GM12878 (cell line): ENCODE data around the gene PHF8. TPM values are rescaled to one million over a fixed set of nuclear protein-coding genes. Genes with fewer than 3 reads are reported as not detected.

Experiments
- ATAC-seq: fragments of 200-7000 bp; cut with Tn5 transposase; 3 replicates; pipeline ENCODE4 v1.9.1; 2020; ENCODE audit warnings: mild to moderate bottlenecking, moderate library complexity
- BruUV-seq: library from RNA; stranded (reverse); fragments of 400-500 nt; replicated peaks from 2 replicates; lab custom pipeline; 2021; lab: Mats Ljungman, UMichigan
- CTCF ChIA-PET: fragments of 300-600 bp; sonication (Branson Sonifier 250); formaldehyde crosslinking; extraction: SDS; loops from one replicate; lab custom pipeline; 2021; ENCODE audit warnings: inconsistent platforms; lab: Yijun Ruan, JAX
- POLR2A ChIA-PET: fragments of 350-600 bp; formaldehyde crosslinking; extraction: SDS; loops from one replicate; lab custom pipeline; 2021; ENCODE audit warnings: inconsistent platforms; lab: Charles Lee
- RAD21 ChIA-PET: fragments of 300-600 bp; sonication (Branson Sonifier 250); formaldehyde crosslinking; loops from one replicate; lab custom pipeline; 2023; ENCODE audit warnings: antibody characterized with exemption; ENCODE audit not compliant: unreplicated experiment; lab: Charles Lee
- SMC1A ChIA-PET: fragments of 300-600 bp; sonication (Branson Sonifier 250); formaldehyde crosslinking; loops from one replicate; lab custom pipeline; 2023; ENCODE audit not compliant: unreplicated experiment, uncharacterized antibody; lab: Charles Lee
- DNase-seq: peaks from one replicate; pipeline ENCODE4 v3.0.0-alpha.2; 2011; ENCODE audit warnings: low read depth, low spot score
- FAIRE-seq: peaks from 3 replicates; lab custom pipeline; 2011; peaks lifted over from hg19 to GRCh38; lab: Jason Lieb, UNC
- H2AFZ ChIP-seq: 2 replicates; pipeline ENCODE4 v1.6.0; 2011; ENCODE audit warnings: low read depth, low read length, control low read depth; ENCODE audit not compliant: control insufficient read depth
- H3K27ac ChIP-seq: 2 replicates; pipeline ENCODE4 v1.5.1; 2011; ENCODE audit warnings: control low read depth; ENCODE audit not compliant: control insufficient read depth, insufficient read depth
- H3K27me3 ChIP-seq, 2 experiments: replicated peaks in 1 of 2; 2 replicates each; pipeline versions ENCODE4 v1.6.0 to v1.6.1; 2011; ENCODE audit warnings: low read length in 1 of 2; ENCODE audit not compliant: control insufficient read depth in 2 of 2, insufficient read depth in 2 of 2
- H3K36me3 ChIP-seq, 2 experiments: 2 replicates each; pipeline ENCODE4 v1.5.1; 2011; ENCODE audit warnings: low read length in 1 of 2; ENCODE audit not compliant: control insufficient read depth in 2 of 2, insufficient read depth in 2 of 2
- H3K4me1 ChIP-seq: 2 replicates; pipeline ENCODE4 v1.6.1; 2011; ENCODE audit warnings: mild to moderate bottlenecking, low read length, moderate library complexity, mixed read lengths; ENCODE audit not compliant: control insufficient read depth, insufficient read depth
- H3K4me2 ChIP-seq: 2 replicates; pipeline ENCODE4 v1.6.0; 2011; ENCODE audit warnings: control low read depth; ENCODE audit not compliant: control insufficient read depth, insufficient read depth
- H3K4me3 ChIP-seq: fragments of 200-600 bp; sonication (generic); 2 replicates; pipeline ENCODE4 v1.5.1; 2016
- H3K79me2 ChIP-seq: 2 replicates; pipeline ENCODE4 v1.6.0; 2011; ENCODE audit warnings: low read length; ENCODE audit not compliant: control insufficient read depth, insufficient read depth
- H3K9ac ChIP-seq: 2 replicates; pipeline ENCODE4 v1.8.0; 2011; ENCODE audit warnings: low read length, control low read depth, mixed read lengths; ENCODE audit not compliant: control insufficient read depth, insufficient read depth
- H3K9me3 ChIP-seq: replicated peaks from 3 replicates; pipeline ENCODE4 v1.5.1; 2011; ENCODE audit warnings: mild to moderate bottlenecking, low read length; ENCODE audit not compliant: control insufficient read depth, insufficient read depth
- H4K20me1 ChIP-seq: 2 replicates; pipeline ENCODE4 v1.6.0; 2011; ENCODE audit not compliant: control insufficient read depth, insufficient read depth
- CEBPB ChIP-seq, 2 experiments: fragments of 150-350 bp in 1 of 2; IDR thresholded peaks; 2 replicates each; pipeline ENCODE4 v1.6.1; 2012 to 2014; ENCODE audit warnings: low read depth in 2 of 2, low read length in 2 of 2, borderline replicate concordance in 1 of 2, inconsistent platforms in 1 of 2
- CHD4 ChIP-seq: fragments of 200-600 bp; sonication (generic); IDR thresholded peaks from 2 replicates; pipeline ENCODE4 v1.6.1; 2016; ENCODE audit warnings: mild to moderate bottlenecking
- RBBP5 ChIP-seq: fragments of 200-600 bp; sonication (generic); conservative IDR thresholded peaks from 2 replicates; pipeline ENCODE4 v1.6.1; 2016
- SREBF2 ChIP-seq: IDR thresholded peaks from 2 replicates; pipeline ENCODE4 v1.6.1; 2012; ENCODE audit warnings: mild to moderate bottlenecking, low read length
- WRNIP1 ChIP-seq: IDR thresholded peaks from 2 replicates; pipeline ENCODE4 v1.6.1; 2011; ENCODE audit warnings: low read depth, low read length, improper control_type of control experiment, borderline replicate concordance
- ZNF274 ChIP-seq: IDR thresholded peaks from one replicate; pipeline ENCODE4 v1.8.0; 2011; ENCODE audit not compliant: insufficient read length, insufficient read depth
- WGBS: methylation state at CpG from one replicate; pipeline ENCODE4 v1.1.6; 2016; ENCODE audit warnings: low lambda C conversion rate; ENCODE audit not compliant: insufficient replicate concordance, insufficient coverage; ENCODE audit errors: missing lambda C conversion rate; 5-methylcytosine and 5-hydroxymethylcytosine counted together
- in situ Hi-C: fragments of 300-500 bp; cut with MboI; formaldehyde crosslinking; loops from 9 replicates; pipeline ENCODE4 v1.14.3; 2018; ENCODE audit warnings: mixed read lengths
- intact Hi-C: fragments of 100-400 bp; cut with micrococcal nuclease; formaldehyde crosslinking; loops from one replicate; pipeline ENCODE4 v1.14.2; 2022; ENCODE audit not compliant: unreplicated experiment
- polyA plus RNA-seq, 11 experiments: library from polyadenylated mRNA; depleted of rRNA in 4 of 11; unstranded in 6 of 11; stranded (reverse) in 5 of 11; fragments of >200 nt; fragmentation: Nextera tagmentation in 4 of 11; fragmentation: Illumina TruSeq in 1 of 11; extraction: Ambion mirVana in 4 of 11; extraction: Trizol in 1 of 11; gene quantifications; 1 replicate in 1 of 11; 2 replicates in 10 of 11; pipeline versions ENCODE4 v1.2.1 to v1.2.3, GENCODE V29; 2011 to 2016; ENCODE audit warnings: inconsistent platforms in 2 of 11, missing spikeins in 2 of 11, low read depth in 1 of 11
- total RNA-seq, 4 experiments: library from RNA; depleted of rRNA in 3 of 4; stranded (reverse); fragments of >200 nt in 3 of 4; fragmentation: Illumina TruSeq in 1 of 4; extraction: Trizol in 1 of 4; gene quantifications; 2 replicates each; pipeline versions ENCODE4 v1.2.1 to v1.2.3, GENCODE V29; 2013 to 2021
- TF ChIP-seq, protein P1 (sequence below): IDR thresholded peaks from 2 replicates; pipeline ENCODE4 v1.6.1; 2012; ENCODE audit warnings: low read depth, low read length, improper control_type of control experiment
- TF ChIP-seq, protein P2 (sequence below): fragments of 150-350 bp; IDR thresholded peaks from 2 replicates; pipeline ENCODE4 v1.6.1; 2016; ENCODE audit warnings: low read depth, low read length
- TF ChIP-seq, protein P3 (sequence below): fragments of 450-650 bp; IDR thresholded peaks from 2 replicates; pipeline ENCODE4 v1.6.1; 2017; ENCODE audit warnings: mild to moderate bottlenecking, moderate library complexity
- TF ChIP-seq, protein P4 (sequence below): fragments of 150-350 bp; IDR thresholded peaks from 2 replicates; pipeline ENCODE4 v1.6.1; 2014; ENCODE audit warnings: mild to moderate bottlenecking, low read depth, low read length

PHF8 gene
- total and polyA plus RNA-seq, 10 of the 15 experiments (the other 5 are each of a cell fraction or from before 2014, with no cell fraction given): 2.4 to 23.7 (median 12.7) TPM

DNA sequence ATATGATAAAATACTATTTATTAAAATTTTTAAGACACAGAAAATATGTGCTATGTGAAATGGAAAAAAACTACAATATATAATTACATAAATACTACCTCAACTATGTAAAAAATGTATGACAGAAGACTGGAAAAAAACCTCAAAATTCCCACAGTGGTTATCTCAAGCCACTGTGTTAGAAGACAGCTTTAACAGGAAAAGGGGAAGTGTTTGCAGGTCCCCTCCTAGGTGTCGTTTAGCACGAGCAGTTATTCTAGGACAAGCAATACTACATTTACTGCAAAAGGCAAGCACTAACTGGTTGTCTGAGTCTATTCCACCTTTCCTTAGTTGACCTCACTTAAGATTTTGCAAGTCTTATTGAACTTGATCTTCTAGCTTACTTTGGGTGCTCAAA, 44.9 kb upstream of the PHF8 start:
- H3K4me1 ChIP-seq: no peaks in the 10 kb centered on the region
- DNase-seq (no peak), ATAC-seq (no peak)
- 58% methylated on average over 2 of the region's 2 CpGs for WGBS
- no peak overlapping the region for H3K27ac ChIP-seq
- H3K9me3 ChIP-seq: no peaks in the 10 kb centered on the region
- H4K20me1 ChIP-seq: no peaks in the 10 kb centered on the region
- ChIA-PET SMC1A (no interaction called here), RAD21 (no interaction called here), POLR2A (no interaction called here)
- H3K36me3 ChIP-seq: no peaks in the 10 kb centered on the region
- no peak overlapping the region for H3K4me3 ChIP-seq
- H3K9ac ChIP-seq: no peak overlapping the region
- no peaks in the 10 kb centered on the region for H3K79me2 ChIP-seq
- no TSS peak for BruUV-seq
- H3K27me3 ChIP-seq: no peaks in the 10 kb centered on the region
- intact Hi-C loops: no loop called here
- TF ChIP-seq, protein P1, sequence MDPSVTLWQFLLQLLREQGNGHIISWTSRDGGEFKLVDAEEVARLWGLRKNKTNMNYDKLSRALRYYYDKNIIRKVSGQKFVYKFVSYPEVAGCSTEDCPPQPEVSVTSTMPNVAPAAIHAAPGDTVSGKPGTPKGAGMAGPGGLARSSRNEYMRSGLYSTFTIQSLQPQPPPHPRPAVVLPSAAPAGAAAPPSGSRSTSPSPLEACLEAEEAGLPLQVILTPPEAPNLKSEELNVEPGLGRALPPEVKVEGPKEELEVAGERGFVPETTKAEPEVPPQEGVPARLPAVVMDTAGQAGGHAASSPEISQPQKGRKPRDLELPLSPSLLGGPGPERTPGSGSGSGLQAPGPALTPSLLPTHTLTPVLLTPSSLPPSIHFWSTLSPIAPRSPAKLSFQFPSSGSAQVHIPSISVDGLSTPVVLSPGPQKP: no peak
- no peak for TF ChIP-seq CEBPB (IDR thresholded peaks at IDR 0.05; ENCODE audit: borderline replicate concordance in 1 of 2, low read depth in 2 of 2, low read length in 2 of 2)
- no peak for TF ChIP-seq ZNF274
- TF ChIP-seq CHD4: no peak
- TF ChIP-seq, protein P2, sequence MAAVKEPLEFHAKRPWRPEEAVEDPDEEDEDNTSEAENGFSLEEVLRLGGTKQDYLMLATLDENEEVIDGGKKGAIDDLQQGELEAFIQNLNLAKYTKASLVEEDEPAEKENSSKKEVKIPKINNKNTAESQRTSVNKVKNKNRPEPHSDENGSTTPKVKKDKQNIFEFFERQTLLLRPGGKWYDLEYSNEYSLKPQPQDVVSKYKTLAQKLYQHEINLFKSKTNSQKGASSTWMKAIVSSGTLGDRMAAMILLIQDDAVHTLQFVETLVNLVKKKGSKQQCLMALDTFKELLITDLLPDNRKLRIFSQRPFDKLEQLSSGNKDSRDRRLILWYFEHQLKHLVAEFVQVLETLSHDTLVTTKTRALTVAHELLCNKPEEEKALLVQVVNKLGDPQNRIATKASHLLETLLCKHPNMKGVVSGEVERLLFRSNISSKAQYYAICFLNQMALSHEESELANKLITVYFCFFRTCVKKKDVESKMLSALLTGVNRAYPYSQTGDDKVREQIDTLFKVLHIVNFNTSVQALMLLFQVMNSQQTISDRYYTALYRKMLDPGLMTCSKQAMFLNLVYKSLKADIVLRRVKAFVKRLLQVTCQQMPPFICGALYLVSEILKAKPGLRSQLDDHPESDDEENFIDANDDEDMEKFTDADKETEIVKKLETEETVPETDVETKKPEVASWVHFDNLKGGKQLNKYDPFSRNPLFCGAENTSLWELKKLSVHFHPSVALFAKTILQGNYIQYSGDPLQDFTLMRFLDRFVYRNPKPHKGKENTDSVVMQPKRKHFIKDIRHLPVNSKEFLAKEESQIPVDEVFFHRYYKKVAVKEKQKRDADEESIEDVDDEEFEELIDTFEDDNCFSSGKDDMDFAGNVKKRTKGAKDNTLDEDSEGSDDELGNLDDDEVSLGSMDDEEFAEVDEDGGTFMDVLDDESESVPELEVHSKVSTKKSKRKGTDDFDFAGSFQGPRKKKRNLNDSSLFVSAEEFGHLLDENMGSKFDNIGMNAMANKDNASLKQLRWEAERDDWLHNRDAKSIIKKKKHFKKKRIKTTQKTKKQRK: no peak
- no peak for TF ChIP-seq WRNIP1
- TF ChIP-seq, protein P3, sequence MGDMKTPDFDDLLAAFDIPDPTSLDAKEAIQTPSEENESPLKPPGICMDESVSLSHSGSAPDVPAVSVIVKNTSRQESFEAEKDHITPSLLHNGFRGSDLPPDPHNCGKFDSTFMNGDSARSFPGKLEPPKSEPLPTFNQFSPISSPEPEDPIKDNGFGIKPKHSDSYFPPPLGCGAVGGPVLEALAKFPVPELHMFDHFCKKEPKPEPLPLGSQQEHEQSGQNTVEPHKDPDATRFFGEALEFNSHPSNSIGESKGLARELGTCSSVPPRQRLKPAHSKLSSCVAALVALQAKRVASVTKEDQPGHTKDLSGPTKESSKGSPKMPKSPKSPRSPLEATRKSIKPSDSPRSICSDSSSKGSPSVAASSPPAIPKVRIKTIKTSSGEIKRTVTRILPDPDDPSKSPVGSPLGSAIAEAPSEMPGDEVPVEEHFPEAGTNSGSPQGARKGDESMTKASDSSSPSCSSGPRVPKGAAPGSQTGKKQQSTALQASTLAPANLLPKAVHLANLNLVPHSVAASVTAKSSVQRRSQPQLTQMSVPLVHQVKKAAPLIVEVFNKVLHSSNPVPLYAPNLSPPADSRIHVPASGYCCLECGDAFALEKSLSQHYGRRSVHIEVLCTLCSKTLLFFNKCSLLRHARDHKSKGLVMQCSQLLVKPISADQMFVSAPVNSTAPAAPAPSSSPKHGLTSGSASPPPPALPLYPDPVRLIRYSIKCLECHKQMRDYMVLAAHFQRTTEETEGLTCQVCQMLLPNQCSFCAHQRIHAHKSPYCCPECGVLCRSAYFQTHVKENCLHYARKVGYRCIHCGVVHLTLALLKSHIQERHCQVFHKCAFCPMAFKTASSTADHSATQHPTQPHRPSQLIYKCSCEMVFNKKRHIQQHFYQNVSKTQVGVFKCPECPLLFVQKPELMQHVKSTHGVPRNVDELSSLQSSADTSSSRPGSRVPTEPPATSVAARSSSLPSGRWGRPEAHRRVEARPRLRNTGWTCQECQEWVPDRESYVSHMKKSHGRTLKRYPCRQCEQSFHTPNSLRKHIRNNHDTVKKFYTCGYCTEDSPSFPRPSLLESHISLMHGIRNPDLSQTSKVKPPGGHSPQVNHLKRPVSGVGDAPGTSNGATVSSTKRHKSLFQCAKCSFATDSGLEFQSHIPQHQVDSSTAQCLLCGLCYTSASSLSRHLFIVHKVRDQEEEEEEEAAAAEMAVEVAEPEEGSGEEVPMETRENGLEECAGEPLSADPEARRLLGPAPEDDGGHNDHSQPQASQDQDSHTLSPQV: no peak
- TF ChIP-seq SREBF2: no peak
- no peak for TF ChIP-seq RBBP5
- TF ChIP-seq, protein P4, sequence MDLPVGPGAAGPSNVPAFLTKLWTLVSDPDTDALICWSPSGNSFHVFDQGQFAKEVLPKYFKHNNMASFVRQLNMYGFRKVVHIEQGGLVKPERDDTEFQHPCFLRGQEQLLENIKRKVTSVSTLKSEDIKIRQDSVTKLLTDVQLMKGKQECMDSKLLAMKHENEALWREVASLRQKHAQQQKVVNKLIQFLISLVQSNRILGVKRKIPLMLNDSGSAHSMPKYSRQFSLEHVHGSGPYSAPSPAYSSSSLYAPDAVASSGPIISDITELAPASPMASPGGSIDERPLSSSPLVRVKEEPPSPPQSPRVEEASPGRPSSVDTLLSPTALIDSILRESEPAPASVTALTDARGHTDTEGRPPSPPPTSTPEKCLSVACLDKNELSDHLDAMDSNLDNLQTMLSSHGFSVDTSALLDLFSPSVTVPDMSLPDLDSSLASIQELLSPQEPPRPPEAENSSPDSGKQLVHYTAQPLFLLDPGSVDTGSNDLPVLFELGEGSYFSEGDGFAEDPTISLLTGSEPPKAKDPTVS: no peak
- TF ChIP-seq, all 136 proteins: peak for 0
- H3K4me2 ChIP-seq: no peak overlapping the region
- CTCF ChIA-PET: interaction anchor here (0.6 kb wide), 1 partner anchor 18 kb away, joined by 3 read pairs; no protein-coding TSS in a partner anchor
- no peak overlapping the region for H2AFZ ChIP-seq
- in situ Hi-C loops: no loop called here
- FAIRE-seq: no peak
